Measurements from ENCODE around the gene COBL. TPM values are rescaled to one million over a fixed set of nuclear protein-coding genes. Genes with fewer than 3 reads are reported as not detected.

COBL gene
- total and polyA plus RNA-seq, 2 experiments from 2014 or later = 0.07 to 0.69 TPM

- H3K4me3 ChIP-seq = no peak overlapping the region
- TF ChIP-seq CTCF (IDR thresholded peaks at IDR 0.05; ENCODE audit: low read depth, low read length) = no peak
Observed at GRCh38 chr7:51268859-51269258, 47.8 kb downstream of the COBL start.

GRCh38 chr7:51267169-51267568 is 49.4 kb downstream of the COBL start:
- H3K27me3 ChIP-seq = no peaks in the 10 kb centered on the region
- H3K27ac ChIP-seq = no peak overlapping the region
- no peak for TF ChIP-seq CTCF (IDR thresholded peaks at IDR 0.05; ENCODE audit: low read depth, low read length)
- H3K4me1 ChIP-seq (ENCODE audit: low read depth) = no peaks in the 10 kb centered on the region
- no peaks in the 10 kb centered on the region for H3K9me3 ChIP-seq (ENCODE audit: low read depth)
- DNase-seq (ENCODE audit: low read depth in 1 of 2, low spot score in 1 of 2) = no peak
- H3K4me3 ChIP-seq = no peak overlapping the region
- no peaks in the 10 kb centered on the region for H3K36me3 ChIP-seq

More at GRCh38 chr7:51268859-51269258, 47.8 kb downstream of the COBL start:
- no peak for DNase-seq (ENCODE audit: low read depth in 1 of 2, low spot score in 1 of 2)
- H3K27ac ChIP-seq = no peak overlapping the region
- H3K27me3 ChIP-seq = no peaks in the 10 kb centered on the region
- no peaks in the 10 kb centered on the region for H3K36me3 ChIP-seq
- no peaks in the 10 kb centered on the region for H3K4me1 ChIP-seq (ENCODE audit: low read depth)
- no peaks in the 10 kb centered on the region for H3K9me3 ChIP-seq (ENCODE audit: low read depth)

GRCh38 chr7:51265066-51265907 is 51.3 kb downstream of the COBL start:
- Histone ChIP-seq H3K27me3 (no peaks in the 10 kb centered on the region), H3K4me3 (no peak overlapping the region)

GRCh38 chr7:51263631-51264484 is 52.8 kb downstream of the COBL start:
- Histone ChIP-seq H3K4me3 (no peak overlapping the region), H3K27me3 (no peaks in the 10 kb centered on the region), H3K4me1 (ENCODE audit: low read depth) (no peaks in the 10 kb centered on the region), H3K36me3 (no peaks in the 10 kb centered on the region), H3K27ac (no peak overlapping the region), H3K9me3 (ENCODE audit: low read depth) (no peaks in the 10 kb centered on the region)
- TF ChIP-seq CTCF (IDR thresholded peaks at IDR 0.05; ENCODE audit: low read depth, low read length) = no peak
- DNase-seq (ENCODE audit: low read depth in 1 of 2, low spot score in 1 of 2) = no peak

More at GRCh38 chr7:51265066-51265907, 51.3 kb downstream of the COBL start:
- no peaks in the 10 kb centered on the region for H3K9me3 ChIP-seq (ENCODE audit: low read depth)
- TF ChIP-seq CTCF (IDR thresholded peaks at IDR 0.05; ENCODE audit: low read depth, low read length) = no peak
- no peaks in the 10 kb centered on the region for H3K4me1 ChIP-seq (ENCODE audit: low read depth)
- no peak overlapping the region for H3K27ac ChIP-seq
- DNase-seq (ENCODE audit: low read depth in 1 of 2, low spot score in 1 of 2) = no peak
- no peaks in the 10 kb centered on the region for H3K36me3 ChIP-seq

- no peak overlapping the region for H3K4me3 ChIP-seq
- no peaks in the 10 kb centered on the region for H3K4me1 ChIP-seq (ENCODE audit: low read depth)
- H3K27ac ChIP-seq = no peak overlapping the region
- no peaks in the 10 kb centered on the region for H3K36me3 ChIP-seq
- no peak for DNase-seq (ENCODE audit: low read depth in 1 of 2, low spot score in 1 of 2)
- H3K27me3 ChIP-seq = no peaks in the 10 kb centered on the region
- no peaks in the 10 kb centered on the region for H3K9me3 ChIP-seq (ENCODE audit: low read depth)
- no peak for TF ChIP-seq CTCF (IDR thresholded peaks at IDR 0.05; ENCODE audit: low read depth, low read length)
Observed at GRCh38 chr7:51262796-51263531, 53.6 kb downstream of the COBL start.
